Measurements from ENCODE around the gene SERPINI1.
A peak's percentile ranks its signal among the peaks of the same experiment; 100 is the strongest.

SERPINI1 gene, protein sequence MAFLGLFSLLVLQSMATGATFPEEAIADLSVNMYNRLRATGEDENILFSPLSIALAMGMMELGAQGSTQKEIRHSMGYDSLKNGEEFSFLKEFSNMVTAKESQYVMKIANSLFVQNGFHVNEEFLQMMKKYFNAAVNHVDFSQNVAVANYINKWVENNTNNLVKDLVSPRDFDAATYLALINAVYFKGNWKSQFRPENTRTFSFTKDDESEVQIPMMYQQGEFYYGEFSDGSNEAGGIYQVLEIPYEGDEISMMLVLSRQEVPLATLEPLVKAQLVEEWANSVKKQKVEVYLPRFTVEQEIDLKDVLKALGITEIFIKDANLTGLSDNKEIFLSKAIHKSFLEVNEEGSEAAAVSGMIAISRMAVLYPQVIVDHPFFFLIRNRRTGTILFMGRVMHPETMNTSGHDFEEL

GRCh38 chr3:167735233-167736138 is at the start of gene SERPINI1:
Gene SERPINI1, plus strand, starts transcription at chr3:167735721. Its CDS starts 53,408 bp downstream, at chr3:167789129.
- peak; percentile 98 for DNase-seq

DNA sequence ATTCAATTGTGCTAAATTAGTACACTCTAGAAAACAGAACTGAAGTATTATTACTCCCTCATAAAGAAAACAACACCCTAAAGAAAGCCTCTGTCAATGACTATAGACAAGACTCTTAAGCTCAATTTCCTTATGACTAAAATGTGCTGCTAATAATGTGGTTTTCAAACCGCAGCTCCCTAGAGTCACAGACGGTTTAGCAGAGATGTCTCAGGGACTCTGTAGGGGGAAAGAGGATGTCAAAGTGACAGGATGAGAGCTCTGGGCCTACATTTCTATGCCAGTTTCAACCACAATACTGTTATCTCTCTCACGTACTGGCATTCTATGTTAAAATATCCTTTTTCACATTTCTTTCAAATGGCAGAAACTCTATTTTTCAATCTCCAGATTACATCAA is 44.2 kb upstream of the SERPINI1 start:
- no peak for DNase-seq

DNA sequence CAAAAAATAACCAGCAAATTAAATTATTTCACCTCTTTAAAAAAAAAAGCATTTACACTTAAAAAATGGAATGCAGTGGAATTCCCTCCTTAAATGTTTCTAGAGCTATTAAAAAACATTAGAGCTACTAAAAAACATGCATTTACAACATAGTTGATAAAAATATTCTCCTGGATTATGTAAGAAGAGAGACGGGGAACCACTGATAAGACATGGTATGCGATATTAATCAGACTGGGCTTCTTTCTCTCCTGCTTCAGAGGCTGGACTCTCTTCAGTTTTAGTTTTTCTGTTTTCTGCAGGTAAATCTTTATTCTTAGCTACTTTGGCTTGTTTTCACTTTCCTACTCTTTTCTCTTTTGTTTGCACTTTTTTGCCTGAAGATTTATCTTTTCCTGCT is 41.4 kb upstream of the SERPINI1 start:
- DNase-seq, result no peak

DNA sequence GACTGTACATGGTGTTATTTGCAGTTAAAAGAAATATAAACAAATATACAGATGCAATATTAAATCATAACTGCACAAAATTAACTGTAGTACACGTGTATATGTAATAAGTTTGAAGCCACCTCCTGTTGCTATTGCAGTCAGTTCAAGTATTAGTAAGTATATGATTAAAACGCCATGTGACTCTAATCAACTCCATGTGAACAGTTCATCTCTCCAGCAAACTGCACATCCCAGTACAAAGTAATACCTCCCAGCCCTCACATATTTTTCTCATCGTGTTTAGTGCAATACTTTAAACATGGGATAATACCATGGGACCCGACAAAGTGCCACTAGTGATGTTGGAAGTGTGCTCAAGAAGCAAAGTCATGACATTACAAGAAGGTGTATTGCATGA is 35.5 kb upstream of the SERPINI1 start:
- DNase-seq, result no peak

GRCh38 chr3:167700926-167701325 is 34.6 kb upstream of the SERPINI1 start:
- no peak for DNase-seq

DNA sequence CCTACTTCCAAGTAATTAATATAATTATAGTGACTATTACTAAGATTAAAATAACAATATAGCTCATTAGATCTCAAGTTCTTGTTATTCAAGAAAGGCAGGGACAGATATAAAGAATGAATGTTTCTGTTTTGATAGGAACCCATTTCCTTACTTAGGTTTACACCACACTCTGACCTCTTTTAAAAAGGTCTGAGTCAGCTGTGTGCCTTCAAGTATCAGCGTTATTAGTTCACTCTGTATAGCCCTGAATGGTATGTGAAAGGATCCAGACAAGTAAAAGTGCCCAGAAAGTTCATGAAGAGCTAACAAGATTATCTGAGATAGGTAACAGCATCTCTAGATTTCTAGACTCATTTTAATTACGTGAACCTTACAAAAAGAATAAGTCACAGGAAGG is 29.7 kb upstream of the SERPINI1 start:
- no peak for DNase-seq

- no peak for DNase-seq
Observed at GRCh38 chr3:167709690-167710089, 25.8 kb upstream of the SERPINI1 start.

GRCh38 chr3:167710552-167710951 is 25.0 kb upstream of the SERPINI1 start:
- no peak for DNase-seq

GRCh38 chr3:167711439-167711838 is 24.1 kb upstream of the SERPINI1 start:
- no peak for DNase-seq

DNA sequence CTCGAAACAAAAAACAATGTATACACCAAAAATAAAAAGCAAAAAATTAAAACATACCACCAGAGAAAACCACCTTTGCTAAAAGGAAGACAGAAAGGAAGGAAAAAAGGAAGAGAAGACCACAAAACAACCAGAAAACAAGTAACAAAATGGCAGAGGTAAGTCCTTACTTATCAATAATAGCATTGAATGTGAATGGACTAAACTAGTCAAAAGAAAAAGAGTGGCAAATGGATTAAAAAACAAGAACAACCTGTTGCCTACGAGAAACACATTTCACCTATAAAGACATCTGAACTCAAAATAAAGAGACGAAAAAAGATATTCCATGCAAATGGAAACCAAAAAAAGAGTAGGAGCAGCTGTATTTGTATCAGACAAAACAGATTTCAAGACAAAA is 23.1 kb upstream of the SERPINI1 start:
- no peak for DNase-seq

DNA sequence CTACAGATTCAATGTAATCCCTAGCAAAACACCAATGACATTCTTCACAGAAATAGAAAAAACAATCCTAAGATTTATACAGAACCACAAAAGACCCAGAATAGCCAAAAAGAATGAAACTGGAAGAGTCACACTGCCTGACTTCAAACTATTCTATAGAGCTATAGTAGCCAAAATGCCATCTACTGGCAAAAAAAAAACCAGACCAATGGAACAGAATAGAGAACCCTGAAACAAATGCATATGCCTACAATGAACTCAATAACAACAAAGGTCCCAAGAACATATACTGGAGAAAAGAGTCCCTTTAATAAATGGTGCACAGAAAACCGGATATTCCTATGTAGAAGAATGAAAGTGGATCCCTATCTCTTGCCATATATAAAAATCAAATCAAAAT is 20.6 kb upstream of the SERPINI1 start:
- no peak for DNase-seq

DNA sequence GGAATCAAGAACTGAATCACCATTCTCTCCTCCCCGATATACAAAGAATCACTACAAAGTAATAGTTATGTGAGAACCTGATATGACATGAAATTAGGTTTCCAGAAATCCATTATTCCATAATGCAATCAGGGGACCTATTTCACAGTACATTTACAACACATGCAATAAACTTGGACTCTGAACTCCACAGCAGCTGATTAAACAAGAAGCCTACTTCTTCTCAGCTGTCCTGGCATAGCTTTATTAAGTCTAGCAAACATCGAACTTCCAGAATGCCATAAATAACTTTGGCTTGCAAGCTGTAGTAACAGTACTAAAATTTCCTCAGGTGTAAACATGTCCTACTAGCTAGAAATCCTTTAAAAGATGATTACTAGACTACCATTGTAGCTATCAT is 18.6 kb upstream of the SERPINI1 start:
- no peak for DNase-seq

DNA sequence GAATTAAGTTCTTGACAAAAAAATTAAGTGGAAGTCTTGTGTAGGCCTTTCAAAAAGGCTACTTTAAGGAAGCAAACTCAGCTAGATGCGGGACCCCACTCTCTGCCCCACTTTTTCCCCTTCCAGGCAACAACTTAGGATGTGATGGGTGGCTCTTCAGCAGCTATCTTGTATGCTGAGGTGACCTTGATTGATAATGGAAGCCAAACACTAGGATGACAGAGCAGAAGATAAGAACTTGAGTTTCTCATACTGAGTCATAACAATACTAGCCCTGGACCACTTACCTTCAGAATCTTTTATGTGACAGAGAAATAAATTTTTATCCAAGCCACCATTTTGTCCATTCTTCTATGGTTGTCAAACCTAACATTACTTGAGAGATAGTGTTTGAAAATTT is 16.9 kb upstream of the SERPINI1 start:
- no peak for DNase-seq

- DNase-seq, result no peak
Observed at GRCh38 chr3:167723025-167723512, 12.5 kb upstream of the SERPINI1 start.

DNA sequence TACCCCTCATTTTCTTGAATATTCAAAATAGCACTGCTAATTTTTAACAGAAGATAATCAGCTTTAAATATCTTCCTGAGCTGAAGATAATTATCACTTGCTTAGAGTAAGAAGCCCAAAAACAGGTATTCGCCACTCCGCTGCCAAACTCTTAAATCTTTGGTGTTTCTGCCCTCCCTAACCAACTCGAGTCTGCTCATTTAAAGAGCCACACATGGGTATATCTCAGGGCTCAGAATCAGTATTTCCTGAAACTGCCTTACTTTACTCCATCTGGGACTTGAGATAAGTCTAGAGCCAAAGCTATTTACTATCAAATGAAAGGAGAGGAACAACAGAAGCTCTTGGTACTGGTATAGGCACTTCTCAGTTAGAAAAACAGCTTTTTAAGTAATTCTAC is 11.6 kb upstream of the SERPINI1 start:
- no peak for DNase-seq

DNA sequence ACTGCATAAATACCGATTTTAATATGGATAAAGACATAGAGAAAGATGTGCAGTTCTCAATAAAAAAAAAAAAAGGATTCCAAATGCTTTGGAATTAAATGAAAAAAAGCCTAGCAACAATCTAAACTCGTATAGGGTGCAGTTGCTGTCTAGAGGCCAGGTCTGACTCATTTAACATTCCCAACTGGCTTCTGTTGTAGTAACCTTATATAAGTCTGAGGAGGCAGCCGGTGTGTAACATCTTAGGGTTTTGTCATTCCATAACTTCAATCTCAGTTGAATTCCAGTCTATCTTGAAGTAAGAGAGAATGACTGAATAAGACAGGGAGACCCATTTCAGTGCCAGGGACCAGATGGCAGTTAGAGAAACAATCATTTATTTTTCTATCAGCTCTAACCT is 7.3 kb upstream of the SERPINI1 start:
- DNase-seq, result no peak

DNA sequence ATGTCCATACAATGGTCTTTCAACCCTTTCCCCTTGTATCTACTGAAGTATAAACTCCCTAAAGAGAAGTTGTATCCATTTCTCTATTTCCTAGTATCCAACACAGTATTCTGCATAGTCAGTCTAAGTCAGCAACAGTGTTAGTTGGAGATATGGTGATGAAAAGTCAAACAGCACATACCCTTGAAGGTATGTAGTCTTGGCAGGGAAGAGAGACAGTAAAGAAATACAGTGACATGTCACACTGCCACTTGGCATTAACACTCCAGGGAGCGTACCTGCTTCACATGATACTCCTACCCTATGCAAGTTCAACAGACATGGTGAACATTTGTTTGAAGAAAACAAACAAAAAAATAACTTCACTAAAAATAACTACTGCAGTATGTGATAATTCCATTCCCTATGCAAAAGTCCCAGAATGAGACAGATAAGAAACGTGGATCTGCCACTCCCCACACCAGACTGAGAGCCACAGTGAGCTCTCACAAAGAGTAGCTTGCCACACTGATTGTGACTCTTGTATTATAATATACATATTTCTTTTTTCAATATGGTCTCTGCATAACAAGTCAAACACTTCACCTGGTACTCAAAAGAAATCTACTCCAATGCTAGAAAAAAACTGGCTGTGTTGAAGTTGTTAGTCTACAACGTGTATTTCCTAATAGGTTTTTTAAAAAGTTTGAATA is 6.7 kb upstream of the SERPINI1 start:
- no peak for DNase-seq

- DNase-seq, result no peak
Observed at GRCh38 chr3:167729591-167729990, 5.9 kb upstream of the SERPINI1 start.

GRCh38 chr3:167731393-167731792 is 4.1 kb upstream of the SERPINI1 start:
- DNase-seq, result no peak

- DNase-seq, result no peak
Observed at GRCh38 chr3:167732313-167733065, 3.0 kb upstream of the SERPINI1 start.

DNA sequence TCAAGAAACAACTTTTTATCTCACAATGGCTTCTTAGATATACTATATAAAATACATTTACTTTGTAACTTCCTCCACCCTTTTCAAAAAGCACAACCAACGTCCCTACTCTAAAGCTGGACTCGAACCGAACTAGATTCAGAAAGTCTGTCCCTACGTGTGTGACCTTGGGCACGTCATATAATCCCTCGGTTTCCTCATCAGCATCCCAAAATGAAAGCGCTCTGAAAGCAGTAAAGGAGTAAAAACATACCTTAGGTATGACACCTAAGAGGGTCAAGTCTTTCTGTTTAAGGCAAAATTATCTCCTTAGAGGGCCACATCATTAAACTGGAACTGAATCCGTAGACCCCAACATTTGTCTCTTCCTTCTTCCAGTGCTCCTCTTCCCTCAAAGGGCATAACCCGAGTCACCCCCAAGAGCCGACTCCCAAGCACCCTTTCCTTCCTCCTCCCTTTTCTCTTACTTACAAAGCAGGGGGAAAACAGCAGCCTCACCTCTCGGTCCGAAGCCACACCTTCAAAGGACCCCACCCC is 1.5 kb upstream of the SERPINI1 start:
- peak; percentile 34 for DNase-seq
